Measurements from ENCODE around the gene FSCN2.

FSCN2 gene

DNA sequence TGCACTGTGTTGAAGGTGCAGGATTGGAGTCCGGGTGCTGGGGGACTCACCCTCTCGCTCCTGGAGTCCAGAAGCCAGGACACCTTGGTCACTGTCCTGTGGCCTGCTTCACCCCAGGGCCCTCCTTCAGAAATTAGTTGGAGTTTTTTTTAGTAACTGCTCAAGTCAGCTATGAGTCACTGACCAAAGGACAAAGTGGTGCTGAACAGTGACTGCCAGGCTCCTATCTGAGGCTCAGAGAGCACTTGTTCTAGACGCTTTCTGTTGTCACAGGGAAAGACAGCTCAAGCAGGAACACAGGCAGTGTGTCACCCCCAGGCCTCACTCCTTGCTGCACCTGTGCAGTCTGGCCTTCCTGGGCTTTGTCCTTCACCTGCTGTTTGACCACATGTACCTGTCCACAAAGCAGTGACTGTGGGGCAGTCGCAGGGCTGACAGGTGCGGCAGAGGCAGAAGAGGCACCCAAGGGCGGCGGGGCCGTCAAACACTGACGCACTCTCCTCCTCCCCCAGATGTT, 28.1 kb downstream of the FSCN2 start:
- DNase-seq (ENCODE audit: low read depth) = no peak

- no peak for DNase-seq (ENCODE audit: low read depth)
Observed at GRCh38 chr17:81556863-81557262, 28.7 kb downstream of the FSCN2 start.

DNA sequence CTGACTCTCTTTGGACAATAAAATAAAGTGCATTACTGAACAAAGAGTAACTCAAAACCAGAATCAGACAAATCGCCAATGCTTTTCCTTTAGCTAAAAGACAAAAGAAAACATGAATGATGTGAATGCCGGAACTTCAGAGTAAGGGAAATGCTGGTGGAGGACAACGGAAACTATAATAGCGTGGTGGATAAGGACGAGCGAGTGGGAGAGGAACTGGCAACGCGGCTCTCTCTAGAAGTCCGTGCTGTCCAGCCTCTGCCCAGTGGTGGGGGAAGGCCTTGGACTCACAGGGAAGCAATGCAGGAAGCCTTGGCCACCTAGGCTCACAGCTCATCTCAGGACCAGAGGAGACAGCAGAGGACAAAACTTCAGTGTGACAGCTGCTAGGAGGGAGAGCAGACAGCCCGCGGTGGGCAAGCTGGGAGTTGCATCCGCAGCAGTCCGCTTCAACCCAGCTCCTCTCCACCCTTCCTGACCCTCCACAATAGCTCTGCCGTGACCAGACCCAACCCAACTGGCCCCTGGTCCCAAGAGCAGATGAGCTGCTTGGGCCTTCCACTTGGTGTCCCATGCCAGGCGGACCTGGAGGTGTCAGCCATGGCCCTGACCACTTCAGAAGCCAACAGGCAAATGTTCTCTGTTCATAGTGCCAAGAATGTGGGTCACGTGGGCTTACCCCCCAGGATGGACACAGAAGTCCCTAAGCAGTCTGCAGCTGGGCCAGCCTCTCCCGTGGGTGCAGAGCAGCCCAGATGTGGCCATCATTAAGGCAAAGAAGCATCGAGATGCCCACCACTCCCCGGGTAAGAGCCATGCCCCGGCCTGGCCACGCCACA, 29.3 kb downstream of the FSCN2 start:
- DNase-seq (ENCODE audit: low read depth) = no peak

DNA sequence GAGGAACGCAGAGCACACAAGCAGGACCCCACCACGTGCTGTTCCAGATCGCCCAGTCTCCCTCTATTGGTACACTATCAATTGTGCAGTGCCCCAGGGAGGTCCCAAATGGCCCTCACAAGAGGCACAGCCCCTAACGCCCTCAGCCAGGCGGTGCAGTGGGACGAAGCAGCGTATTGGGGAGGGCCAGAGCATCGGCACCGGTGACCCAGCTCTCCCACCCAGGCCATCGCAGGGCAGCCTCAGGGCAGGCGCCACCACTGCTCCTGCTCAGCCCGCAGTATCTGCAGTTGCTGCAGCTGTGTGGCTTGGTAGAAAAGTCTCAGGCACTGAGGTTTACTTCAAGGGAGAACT, 29.9 kb downstream of the FSCN2 start:
- DNase-seq (ENCODE audit: low read depth) = no peak

DNA sequence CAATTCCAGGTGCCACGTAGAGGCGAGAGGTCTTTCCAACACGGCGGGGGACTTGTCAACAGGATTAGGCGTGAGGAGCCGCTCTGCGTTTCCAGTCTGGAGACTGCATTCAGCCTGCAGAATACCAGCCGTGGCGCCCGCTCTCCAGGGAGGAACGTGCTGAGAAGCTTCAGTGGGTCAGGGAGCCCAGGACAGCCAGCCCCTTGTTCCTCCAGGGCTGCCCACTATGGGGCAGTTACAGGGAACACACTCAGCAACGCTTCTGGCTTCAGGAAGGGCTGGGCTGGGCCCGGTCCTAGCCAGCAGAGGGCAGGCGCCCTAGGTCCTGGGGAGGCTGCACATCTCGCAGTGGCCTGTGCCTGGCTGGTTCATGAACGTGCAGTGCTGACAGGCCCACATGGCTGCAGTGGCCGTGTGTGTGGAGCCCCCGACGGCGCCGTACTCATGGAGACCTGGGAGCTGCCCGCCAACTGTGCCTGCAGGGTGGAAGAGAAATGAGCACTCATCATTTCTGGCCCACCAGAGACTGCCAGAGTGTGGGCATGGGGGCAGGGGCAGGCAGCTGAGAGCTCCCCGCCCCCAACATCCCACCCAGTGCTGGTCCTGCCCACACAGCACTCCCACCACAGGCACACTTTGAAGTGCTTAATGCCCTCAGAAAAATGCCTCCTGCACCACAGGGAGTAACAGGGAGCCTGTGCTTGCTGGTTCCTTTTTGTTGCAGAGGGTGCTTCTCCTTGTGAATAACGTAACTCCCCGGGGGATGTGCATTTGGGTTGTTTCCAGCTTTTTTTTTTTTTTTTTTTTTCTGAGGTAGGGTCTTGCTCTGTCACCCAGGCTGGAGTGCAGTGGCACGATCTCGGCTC, 31.0 kb downstream of the FSCN2 start:
- DNase-seq (ENCODE audit: low read depth) = no peak

- no peak for DNase-seq (ENCODE audit: low read depth)
Observed at GRCh38 chr17:81561494-81561885, 33.3 kb downstream of the FSCN2 start.

DNA sequence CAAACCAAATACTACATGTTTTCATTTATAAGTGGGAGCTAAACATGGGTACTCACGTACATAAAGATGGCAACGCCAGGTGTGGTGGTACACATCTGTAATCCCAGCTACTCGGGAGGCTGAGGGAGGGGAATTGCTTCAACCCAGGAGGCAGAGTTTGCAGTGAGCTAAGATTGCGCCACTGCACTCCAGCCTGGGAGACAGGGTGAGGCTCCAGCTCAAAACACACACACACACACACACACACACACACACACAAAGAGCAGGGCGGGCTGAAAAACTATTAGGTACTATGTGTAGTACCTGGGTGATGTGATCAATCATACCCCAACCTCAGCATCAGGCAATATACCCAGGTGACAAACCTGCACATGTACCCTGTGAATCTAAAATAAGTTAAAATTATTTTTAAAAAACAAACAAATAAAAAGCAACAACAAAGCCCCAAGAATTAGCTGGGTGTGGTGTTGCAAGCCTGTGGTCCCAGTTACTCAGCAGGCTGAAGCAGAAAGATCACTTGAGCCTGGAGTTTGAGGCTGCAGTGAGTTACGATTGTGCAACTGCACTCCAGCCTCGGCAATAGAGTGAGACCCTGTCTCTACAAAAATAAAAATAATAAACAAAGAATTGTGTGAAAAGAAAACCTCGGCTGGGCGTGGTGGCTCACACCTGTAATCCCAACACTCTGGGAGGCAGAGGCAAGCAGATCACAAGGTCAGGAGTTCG, 35.8 kb downstream of the FSCN2 start:
- DNase-seq (ENCODE audit: low read depth) = no peak

- DNase-seq (ENCODE audit: low read depth) = no peak
Observed at GRCh38 chr17:81564778-81565177, 36.6 kb downstream of the FSCN2 start.

DNA sequence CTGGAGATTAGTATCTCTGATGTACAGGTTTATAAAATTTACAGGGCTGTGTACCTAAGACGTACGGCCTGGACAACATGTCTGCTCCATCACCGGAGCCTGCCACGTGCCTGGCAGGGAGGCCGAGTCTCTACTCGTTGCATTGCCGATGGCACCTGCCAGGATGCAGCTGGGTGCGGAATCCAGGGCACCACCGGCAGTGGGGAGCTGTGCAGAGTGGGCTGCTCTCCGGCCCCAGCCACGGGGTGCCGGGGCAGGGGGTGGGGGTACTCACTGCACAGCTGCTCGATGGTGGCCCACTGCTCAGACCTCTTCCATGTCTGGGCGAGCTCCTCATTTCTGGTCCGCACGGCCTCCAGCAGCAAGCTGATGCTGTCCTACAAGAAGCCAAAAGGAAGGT, 37.1 kb downstream of the FSCN2 start:
- no peak for DNase-seq (ENCODE audit: low read depth)

DNA sequence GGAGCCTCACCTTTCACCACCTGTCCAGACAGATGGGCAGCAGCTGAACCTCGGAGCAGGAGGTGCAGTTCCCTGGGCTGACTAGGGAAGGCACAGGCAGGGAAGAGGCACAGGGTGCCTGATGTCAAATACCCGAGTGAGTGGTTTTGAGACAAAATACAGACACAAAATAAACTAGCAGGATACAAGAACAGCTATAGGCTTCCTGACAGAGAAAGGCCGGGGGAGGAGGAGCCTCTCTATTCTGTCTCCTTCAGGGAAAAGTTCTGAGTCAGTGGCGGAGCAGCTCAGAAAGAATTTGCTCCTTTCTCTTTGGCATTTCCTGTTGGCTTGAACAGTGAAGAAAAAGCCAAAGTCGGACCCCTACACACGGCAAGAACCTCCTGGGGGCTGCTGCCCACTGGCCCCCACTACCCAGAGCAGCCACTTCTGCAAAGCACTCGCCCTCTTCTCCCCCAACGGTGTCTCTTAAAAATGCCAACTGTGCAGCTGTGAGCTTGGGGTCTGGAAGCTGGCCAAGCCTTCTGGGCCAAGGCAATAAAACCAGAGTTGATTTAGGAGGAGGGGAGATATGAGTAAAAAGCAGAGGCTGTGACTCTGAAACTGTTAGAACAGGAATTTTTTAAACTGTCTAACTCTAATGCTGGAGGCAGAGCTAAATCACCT, 38.4 kb downstream of the FSCN2 start:
- no peak for DNase-seq (ENCODE audit: low read depth)

- DNase-seq (ENCODE audit: low read depth) = no peak
Observed at GRCh38 chr17:81567191-81567590, 39.0 kb downstream of the FSCN2 start.

DNA sequence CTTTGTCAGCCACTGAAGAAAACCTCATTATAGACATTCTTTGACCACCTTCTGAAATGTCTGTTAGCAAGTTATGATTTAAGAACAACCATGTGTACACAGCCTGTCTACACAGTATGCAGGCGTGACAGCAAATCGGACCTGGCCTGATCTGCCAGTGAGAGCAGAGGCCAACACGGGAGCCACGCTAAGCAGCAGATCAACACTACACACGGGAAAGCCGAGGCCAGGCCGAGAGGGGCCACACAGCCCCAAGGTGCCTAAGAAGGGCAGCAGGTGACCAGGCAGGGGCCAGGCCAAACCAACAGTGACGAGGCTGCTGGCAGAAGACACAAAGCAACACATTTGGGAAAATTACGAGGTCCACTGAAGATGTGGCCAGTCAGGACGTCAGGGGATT, 40.2 kb downstream of the FSCN2 start:
- no peak for DNase-seq (ENCODE audit: low read depth)

DNA sequence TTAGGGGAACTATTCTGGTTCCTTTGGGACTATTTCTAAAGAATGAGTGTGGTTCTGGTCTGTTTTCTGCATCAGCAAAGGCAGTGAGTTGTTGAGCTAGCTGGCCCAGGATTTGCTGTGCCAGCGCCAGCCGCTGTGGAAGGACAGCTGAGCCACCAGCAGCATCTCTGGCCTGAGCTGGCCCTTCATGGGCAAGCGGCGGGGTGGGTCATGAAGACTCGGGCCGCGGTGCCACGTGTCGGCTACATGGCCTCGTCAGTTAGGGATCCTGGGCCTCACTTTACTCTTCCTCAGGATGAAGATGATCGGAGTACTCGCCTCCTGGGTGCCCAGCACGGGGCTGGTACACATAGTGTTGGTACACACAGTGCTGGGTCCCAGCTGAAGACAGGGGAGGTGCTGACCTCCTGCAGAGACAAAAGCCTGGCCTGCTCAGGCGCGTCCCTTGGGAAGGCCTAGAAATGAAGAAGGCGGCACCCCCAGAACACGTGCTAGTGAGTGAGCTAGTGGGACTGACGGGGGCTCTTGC, 41.9 kb downstream of the FSCN2 start:
- DNase-seq (ENCODE audit: low read depth) = no peak

DNA sequence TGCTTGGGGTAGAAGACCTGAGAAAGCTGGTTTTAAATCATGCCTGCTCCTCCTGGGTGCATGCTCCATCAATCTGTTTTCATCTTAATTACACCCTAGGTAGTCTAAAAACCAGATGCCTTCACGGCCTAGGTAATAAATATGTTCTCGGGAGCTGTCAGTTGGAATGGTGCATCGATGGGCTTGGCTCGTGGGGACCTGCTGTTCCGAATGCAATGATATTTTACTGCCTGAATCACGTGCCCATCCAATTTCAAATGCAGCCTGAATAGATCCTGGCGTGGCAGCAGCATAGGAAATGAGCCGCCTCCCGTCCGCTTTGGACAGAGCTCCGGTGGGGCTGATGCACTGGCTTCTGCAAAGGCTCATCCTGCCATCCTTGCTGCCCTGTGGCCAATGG, 42.8 kb downstream of the FSCN2 start:
- DNase-seq (ENCODE audit: low read depth) = no peak

GRCh38 chr17:81572563-81573168, 44.5 kb downstream of the FSCN2 start:
- DNase-seq (ENCODE audit: low read depth) = no peak

DNA sequence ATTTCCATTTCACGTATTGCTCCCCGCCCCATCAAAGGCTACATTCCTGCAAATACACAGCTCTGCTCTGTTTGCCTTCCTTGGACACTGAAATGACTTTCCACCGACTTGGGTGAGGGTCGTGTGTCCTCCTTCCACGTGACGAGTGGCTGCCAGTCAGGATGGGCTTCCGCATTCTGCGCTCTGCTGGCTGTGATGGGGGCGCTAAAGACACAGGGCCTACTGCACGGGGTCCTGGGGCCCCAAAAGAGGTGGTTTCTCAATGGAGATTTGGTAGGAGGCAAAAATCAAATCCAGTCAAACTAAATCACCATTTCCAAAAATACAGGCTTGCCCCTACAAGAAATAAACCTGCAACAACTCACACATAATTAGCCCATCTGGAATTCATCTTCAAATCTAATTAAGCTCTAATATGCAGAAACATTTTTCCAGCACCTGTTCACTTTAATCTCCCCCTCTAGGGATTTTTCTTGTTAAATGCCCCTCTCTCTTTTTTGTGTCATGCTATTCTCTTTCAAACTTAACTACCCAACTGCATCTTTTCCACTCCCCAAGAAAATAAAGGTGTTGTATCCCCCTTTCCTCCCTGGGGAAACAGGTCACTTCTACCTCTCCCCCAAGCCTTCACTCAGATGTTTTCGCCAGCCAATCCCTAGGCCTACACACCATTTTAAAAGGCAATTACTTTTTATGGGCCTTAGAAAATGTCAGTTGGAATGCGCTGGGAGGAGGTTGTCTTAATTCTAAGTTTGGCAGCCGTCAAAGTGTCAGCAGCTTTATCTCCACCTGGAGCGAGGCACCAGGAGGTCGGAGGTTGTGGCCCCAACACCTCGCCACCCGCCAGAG, 45.8 kb downstream of the FSCN2 start:
- no peak for DNase-seq (ENCODE audit: low read depth)

- DNase-seq (ENCODE audit: low read depth) = no peak
Observed at GRCh38 chr17:81574643-81574956, 46.4 kb downstream of the FSCN2 start.

DNA sequence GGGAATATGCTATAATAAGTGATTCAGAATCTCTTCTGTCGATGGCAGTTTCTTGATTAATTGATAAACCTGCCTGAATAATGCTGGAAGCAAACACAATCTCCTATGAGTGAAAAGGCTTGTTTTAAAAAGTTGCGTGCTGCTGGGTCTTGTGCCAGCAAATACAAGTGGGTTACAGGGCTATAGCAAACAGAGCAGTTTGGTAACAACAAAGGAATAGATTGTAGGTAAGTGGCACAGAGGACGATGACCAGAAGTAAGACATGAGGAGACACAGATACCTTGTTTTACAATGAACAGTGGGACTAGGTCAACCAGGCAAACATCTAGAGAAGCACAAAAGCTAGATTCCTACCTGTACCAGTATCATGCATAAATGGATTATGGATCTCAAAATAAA, 47.7 kb downstream of the FSCN2 start:
- DNase-seq (ENCODE audit: low read depth) = no peak

DNA sequence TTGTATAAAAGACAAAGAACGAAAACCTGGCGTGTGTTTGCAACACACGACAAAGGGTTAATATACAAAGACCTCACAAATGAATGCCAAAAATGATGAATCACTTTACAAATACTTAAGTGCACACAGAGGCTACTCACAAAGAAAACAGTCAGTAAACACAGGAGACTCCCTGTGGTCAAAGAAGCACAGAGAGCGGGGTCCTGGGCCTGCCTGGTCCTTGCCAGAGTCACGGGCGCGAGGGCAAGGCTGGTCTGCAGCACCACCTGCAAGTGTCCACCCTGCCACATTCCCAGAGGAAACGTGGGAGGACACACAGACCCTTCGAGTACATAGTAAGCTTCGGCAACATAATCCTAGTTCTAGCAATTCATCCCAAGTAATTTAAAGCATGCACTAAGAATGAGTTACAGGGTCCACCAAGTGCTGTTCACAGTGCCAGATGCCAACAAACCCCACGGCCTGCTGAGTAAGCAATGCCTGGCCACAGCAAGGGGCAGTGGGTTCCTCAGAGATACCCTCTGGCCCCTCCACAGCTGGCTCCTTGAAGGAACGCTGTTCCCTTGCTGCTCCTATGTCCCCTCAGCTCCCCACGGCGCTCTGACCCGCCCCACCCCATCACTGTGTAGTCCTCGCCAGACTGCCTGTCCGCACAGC, 48.6 kb downstream of the FSCN2 start:
- DNase-seq (ENCODE audit: low read depth) = no peak

All from T-helper 22 cell (primary cell).